Mononuclear cell (primary cell): ENCODE measurements around the gene SCAF11. TPM values are rescaled to one million over a fixed set of nuclear protein-coding genes. Genes with fewer than 3 reads are reported as not detected.

Source experiments
- H3K27me3 ChIP-seq: 2 replicates; pipeline ENCODE4 v1.6.0; 2011; ENCODE audit warnings: low read length, control low read depth; ENCODE audit not compliant: insufficient read depth
- H3K4me1 ChIP-seq: 2 replicates; pipeline ENCODE4 v1.5.1; 2011; ENCODE audit warnings: mild to moderate bottlenecking, low read length, control low read depth; ENCODE audit not compliant: insufficient read depth
- H3K4me3 ChIP-seq: 2 replicates; pipeline ENCODE4 v1.5.1; 2011; ENCODE audit warnings: mild to moderate bottlenecking, low read length, moderate library complexity
- H3K9me3 ChIP-seq: 2 replicates; pipeline ENCODE4 v1.5.1; 2011; ENCODE audit warnings: low read depth, mild to moderate bottlenecking, control low read depth, low read length
- total RNA-seq: library from RNA; depleted of rRNA; stranded (reverse); fragments of >200 nt; gene quantifications from one replicate; pipeline ENCODE4 v1.2.3, GENCODE V29; 2012

SCAF11 gene
- total RNA-seq, 1 donor: 298 TPM

DNA sequence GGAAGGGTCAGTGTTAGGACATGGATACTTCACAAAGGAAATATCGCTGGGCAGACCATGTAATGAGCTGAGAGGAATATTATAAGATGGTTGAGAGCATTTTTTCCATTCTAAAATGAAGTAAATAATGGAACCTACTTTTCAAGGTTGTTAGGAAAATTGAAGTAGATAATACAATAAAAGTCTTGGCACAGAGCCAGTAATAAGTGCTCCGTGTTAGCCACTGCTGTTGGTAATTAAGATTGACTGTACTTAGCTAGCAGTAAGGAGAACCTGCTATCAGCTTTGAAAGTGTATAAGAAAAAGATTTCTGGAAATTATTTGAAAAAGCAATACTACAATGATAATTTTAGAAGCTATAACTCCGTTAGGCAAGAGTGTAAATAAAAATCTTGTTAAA is 77.6 kb downstream of the SCAF11 start:
- Histone ChIP-seq H3K27me3 (no peaks in the 10 kb centered on the region), H3K4me3 (no peak overlapping the region), H3K9me3 (no peaks in the 10 kb centered on the region), H3K4me1 (no peaks in the 10 kb centered on the region)

GRCh38 chr12:45909041-45909713 is 81.2 kb downstream of the SCAF11 start:
- Histone ChIP-seq H3K4me3 (no peak overlapping the region), H3K27me3 (no peaks in the 10 kb centered on the region), H3K9me3 (no peaks in the 10 kb centered on the region), H3K4me1 (no peaks in the 10 kb centered on the region)

- Histone ChIP-seq H3K4me1 (no peaks in the 10 kb centered on the region), H3K27me3 (no peaks in the 10 kb centered on the region), H3K4me3 (no peak overlapping the region), H3K9me3 (no peaks in the 10 kb centered on the region)
These were observed 82.4 kb downstream of the SCAF11 start for GRCh38 chr12:45907955-45908354.

DNA sequence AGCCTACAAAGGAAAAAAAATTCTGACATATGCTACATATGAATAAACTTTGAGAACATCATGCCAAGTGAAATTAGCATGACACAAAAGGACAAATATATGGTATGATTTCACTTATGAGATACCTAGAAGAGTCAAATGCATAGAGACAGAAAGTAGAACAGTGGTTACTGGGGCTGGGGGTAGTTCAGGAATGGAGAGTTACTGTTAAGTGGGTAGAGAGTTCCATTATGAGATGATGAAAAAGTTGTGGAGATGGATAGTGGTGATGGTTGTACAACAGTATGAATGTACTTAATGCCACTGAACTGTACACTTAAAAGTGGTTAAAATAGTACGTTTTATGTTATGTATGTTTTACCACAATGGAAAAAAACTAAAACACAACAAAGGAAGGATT is 92.3 kb downstream of the SCAF11 start:
- H3K4me1 ChIP-seq: no peaks in the 10 kb centered on the region
- H3K4me3 ChIP-seq: no peak overlapping the region
- H3K9me3 ChIP-seq: no peaks in the 10 kb centered on the region
- no peaks in the 10 kb centered on the region for H3K27me3 ChIP-seq

GRCh38 chr12:45895961-45896360 is 94.4 kb downstream of the SCAF11 start:
- Histone ChIP-seq H3K4me3 (no peak overlapping the region), H3K9me3 (no peaks in the 10 kb centered on the region), H3K4me1 (no peaks in the 10 kb centered on the region), H3K27me3 (no peaks in the 10 kb centered on the region)

- H3K27me3 ChIP-seq: no peaks in the 10 kb centered on the region
- H3K9me3 ChIP-seq: no peaks in the 10 kb centered on the region
- no peak overlapping the region for H3K4me3 ChIP-seq
- no peaks in the 10 kb centered on the region for H3K4me1 ChIP-seq
These were observed 97.1 kb downstream of the SCAF11 start for GRCh38 chr12:45893240-45893639.

GRCh38 chr12:45890276-45890675 is 100.1 kb downstream of the SCAF11 start:
- no peaks in the 10 kb centered on the region for H3K27me3 ChIP-seq
- H3K9me3 ChIP-seq: peaks cover 3% of the 10 kb centered on the region
- H3K4me3 ChIP-seq: no peak overlapping the region
- H3K4me1 ChIP-seq: no peaks in the 10 kb centered on the region

- Histone ChIP-seq H3K4me1 (no peaks in the 10 kb centered on the region), H3K27me3 (no peaks in the 10 kb centered on the region), H3K4me3 (no peak overlapping the region), H3K9me3 (peaks cover 10% of the 10 kb centered on the region)
These were observed 102.8 kb downstream of the SCAF11 start for GRCh38 chr12:45887544-45887943.

DNA sequence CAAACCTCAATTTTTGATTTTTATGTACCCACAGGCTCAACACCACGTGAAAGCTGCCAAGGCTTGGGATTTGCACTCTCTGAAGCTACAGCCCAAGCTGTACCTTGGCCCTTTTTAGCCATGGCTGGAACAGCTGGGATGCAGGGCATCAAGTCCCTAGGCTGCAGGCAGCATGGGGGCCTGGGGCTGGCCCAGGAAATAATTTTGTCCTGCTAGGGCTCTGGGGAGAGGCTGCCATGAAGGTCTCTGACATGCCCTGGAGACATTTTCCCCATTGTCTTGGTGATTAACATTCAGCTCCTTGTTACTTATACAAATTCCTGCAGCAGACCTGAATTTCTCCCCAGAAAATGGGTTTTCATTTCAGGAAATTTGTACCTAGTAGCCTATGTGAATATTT is 103.7 kb downstream of the SCAF11 start:
- H3K9me3 ChIP-seq: peaks cover 10% of the 10 kb centered on the region
- H3K4me3 ChIP-seq: no peak overlapping the region
- H3K4me1 ChIP-seq: no peaks in the 10 kb centered on the region
- H3K27me3 ChIP-seq: no peaks in the 10 kb centered on the region

DNA sequence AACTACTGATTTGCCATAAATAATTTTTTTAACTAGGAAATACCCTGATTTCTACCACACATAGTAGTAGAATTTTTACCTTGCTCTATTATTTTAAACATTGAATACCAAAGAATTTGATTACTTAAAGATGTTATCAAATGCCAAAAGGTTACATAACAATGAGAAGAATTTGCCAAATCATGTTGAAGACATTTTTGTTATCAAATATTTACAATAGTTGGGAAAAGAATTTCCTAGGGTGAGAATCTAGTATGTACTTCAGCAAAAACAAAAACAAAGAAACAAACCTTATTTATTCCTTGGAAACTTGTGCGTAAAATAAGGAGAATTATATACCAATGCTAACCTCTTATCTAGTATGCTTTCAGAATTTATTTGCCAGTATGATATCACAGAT is 107.2 kb downstream of the SCAF11 start:
- Histone ChIP-seq H3K9me3 (peaks cover 10% of the 10 kb centered on the region), H3K4me3 (no peak overlapping the region), H3K27me3 (no peaks in the 10 kb centered on the region)

DNA sequence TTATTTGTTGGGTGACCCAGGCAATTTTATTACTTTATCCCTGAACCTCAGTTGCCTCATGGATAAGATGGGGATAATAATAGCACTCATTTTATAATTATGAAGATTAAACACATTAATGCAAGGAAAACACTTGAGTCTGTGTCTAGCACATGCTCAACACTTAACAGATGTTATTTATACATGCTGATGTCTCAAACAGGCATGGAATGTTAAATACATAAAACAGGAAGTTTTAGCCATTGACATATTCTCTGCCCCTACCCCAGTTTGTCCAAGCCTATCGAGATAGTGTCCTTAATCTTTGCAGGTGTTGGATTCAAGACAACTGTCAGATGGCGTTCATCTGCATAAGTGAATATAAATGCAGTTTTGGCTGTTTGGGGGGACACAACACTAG is 109.8 kb downstream of the SCAF11 start:
- no peaks in the 10 kb centered on the region for H3K27me3 ChIP-seq
- H3K4me3 ChIP-seq: no peak overlapping the region
- H3K9me3 ChIP-seq: peaks cover 9% of the 10 kb centered on the region
- H3K4me1 ChIP-seq: peaks cover 6% of the 10 kb centered on the region

More for the DNA sequence above, 107.2 kb downstream of the SCAF11 start:
- H3K4me1 ChIP-seq: peaks cover 6% of the 10 kb centered on the region

GRCh38 chr12:45879363-45879895 is 110.9 kb downstream of the SCAF11 start:
- no peaks in the 10 kb centered on the region for H3K27me3 ChIP-seq
- no peaks in the 10 kb centered on the region for H3K9me3 ChIP-seq
- peaks cover 6% of the 10 kb centered on the region for H3K4me1 ChIP-seq
- H3K4me3 ChIP-seq: no peak overlapping the region

- no peaks in the 10 kb centered on the region for H3K27me3 ChIP-seq
- peaks cover 6% of the 10 kb centered on the region for H3K4me1 ChIP-seq
- H3K4me3 ChIP-seq: no peak overlapping the region
- H3K9me3 ChIP-seq: no peaks in the 10 kb centered on the region
These were observed 111.6 kb downstream of the SCAF11 start for GRCh38 chr12:45878630-45879255.

- no peak overlapping the region for H3K4me3 ChIP-seq
These were observed 113.3 kb downstream of the SCAF11 start for GRCh38 chr12:45877069-45877468.

GRCh38 chr12:45872446-45872845 is 117.9 kb downstream of the SCAF11 start:
- no peaks in the 10 kb centered on the region for H3K9me3 ChIP-seq
- H3K27me3 ChIP-seq: no peaks in the 10 kb centered on the region
- H3K4me1 ChIP-seq: no peaks in the 10 kb centered on the region
- H3K4me3 ChIP-seq: no peak overlapping the region

More at GRCh38 chr12:45877069-45877468, 113.3 kb downstream of the SCAF11 start:
- no peaks in the 10 kb centered on the region for H3K9me3 ChIP-seq
- no peaks in the 10 kb centered on the region for H3K27me3 ChIP-seq
- peaks cover 6% of the 10 kb centered on the region for H3K4me1 ChIP-seq
